A673 (cell line): ENCODE measurements around the gene GOLGA1. TPM values are rescaled to one million over a fixed set of nuclear protein-coding genes. Genes with fewer than 3 reads are reported as not detected.

Experiments used
- BruUV-seq: library from RNA; stranded (reverse); fragments of 400-500 nt; replicated peaks from 2 replicates; lab custom pipeline; 2021; lab: Mats Ljungman, UMichigan
- CTCF ChIA-PET: fragments of 300-600 bp; sonication (Branson Sonifier 250); formaldehyde crosslinking; loops from one replicate; lab custom pipeline; 2022; ENCODE audit warnings: antibody characterized with exemption; lab: Charles Lee
- POLR2A ChIA-PET: fragments of 300-600 bp; sonication (Branson Sonifier 250); formaldehyde crosslinking; loops from one replicate; lab custom pipeline; 2022; ENCODE audit warnings: antibody characterized with exemption; ENCODE audit not compliant: low non-redundant PET; lab: Charles Lee
- DNase-seq: peaks from one replicate; pipeline ENCODE4 v3.0.0-alpha.2; 2015; ENCODE audit warnings: low spot score
- H3K27ac ChIP-seq: fragments of 200-600 bp; sonication (generic); 2 replicates; pipeline ENCODE4 v1.5.1; 2016; ENCODE audit warnings: mixed run types, low read depth, mild to moderate bottlenecking, mixed read lengths, antibody characterized with exemption, low read length; ENCODE audit not compliant: poor library complexity, severe bottlenecking
- H3K27me3 ChIP-seq: fragments of 200-600 bp; sonication (generic); replicated peaks from 2 replicates; pipeline ENCODE4 v1.6.1; 2017; ENCODE audit warnings: mixed run types, low read depth, mild to moderate bottlenecking, mixed read lengths, antibody characterized with exemption, low read length; ENCODE audit not compliant: insufficient read depth, poor library complexity
- H3K36me3 ChIP-seq: fragments of 200-600 bp; sonication (generic); 2 replicates; pipeline ENCODE4 v1.6.1; 2016; ENCODE audit warnings: mixed run types, mild to moderate bottlenecking, mixed read lengths, antibody characterized with exemption, low read length; ENCODE audit not compliant: insufficient read depth, poor library complexity, severe bottlenecking
- H3K4me1 ChIP-seq: fragments of 200-600 bp; sonication (generic); 2 replicates; pipeline ENCODE4 v1.6.1; 2017; ENCODE audit warnings: mixed run types, mild to moderate bottlenecking, mixed read lengths, antibody characterized with exemption, low read length; ENCODE audit not compliant: insufficient read depth, poor library complexity, severe bottlenecking
- H3K4me3 ChIP-seq: fragments of 200-600 bp; sonication (generic); 2 replicates; pipeline ENCODE4 v1.5.1; 2016; ENCODE audit warnings: low read depth, mixed run types, mild to moderate bottlenecking, mixed read lengths, low read length; ENCODE audit not compliant: poor library complexity, severe bottlenecking
- H3K9me3 ChIP-seq: fragments of 200-600 bp; sonication (generic); 2 replicates; pipeline ENCODE4 v1.6.1; 2016; ENCODE audit warnings: mixed run types, low read depth, mild to moderate bottlenecking, mixed read lengths, antibody characterized with exemption, low read length; ENCODE audit not compliant: poor library complexity, severe bottlenecking
- EZH2 ChIP-seq: fragments of 200-600 bp; sonication (generic); IDR thresholded peaks from 2 replicates; pipeline ENCODE4 v1.6.1; 2017; ENCODE audit warnings: borderline replicate concordance, low read depth, mild to moderate bottlenecking, mixed read lengths, antibody characterized with exemption, low read length; ENCODE audit not compliant: poor library complexity, severe bottlenecking
- intact Hi-C: fragments of 100-400 bp; cut with micrococcal nuclease; formaldehyde crosslinking; loops from one replicate; pipeline ENCODE4 v1.10.0; 2022; ENCODE audit not compliant: unreplicated experiment
- total RNA-seq: library from RNA; stranded (reverse); gene quantifications from 2 replicates; pipeline ENCODE4 v1.2.3, GENCODE V29; 2021
- TF ChIP-seq, protein P1 (sequence below): fragments of 300-800, 200-600 bp; sonication (generic); conservative IDR thresholded peaks from 2 replicates; pipeline ENCODE4 v1.5.1; 2017; ENCODE audit warnings: low read depth, mild to moderate bottlenecking, antibody characterized with exemption, low read length, moderate library complexity, mixed read lengths

The GOLGA1 gene
- total RNA-seq, 1 experiment from 2014 or later = 21.7 TPM

- DNase-seq = no peak
- no peaks in the 10 kb centered on the region for H3K9me3 ChIP-seq
- ChIA-PET CTCF (no interaction called here), POLR2A (no interaction called here)
- no peaks in the 10 kb centered on the region for H3K36me3 ChIP-seq
- BruUV-seq = TSS peak; percentile 9
- H3K27me3 ChIP-seq = no peaks in the 10 kb centered on the region
- H3K4me3 ChIP-seq = no peak overlapping the region
- intact Hi-C loops = no loop called here
- TF ChIP-seq, protein P1, sequence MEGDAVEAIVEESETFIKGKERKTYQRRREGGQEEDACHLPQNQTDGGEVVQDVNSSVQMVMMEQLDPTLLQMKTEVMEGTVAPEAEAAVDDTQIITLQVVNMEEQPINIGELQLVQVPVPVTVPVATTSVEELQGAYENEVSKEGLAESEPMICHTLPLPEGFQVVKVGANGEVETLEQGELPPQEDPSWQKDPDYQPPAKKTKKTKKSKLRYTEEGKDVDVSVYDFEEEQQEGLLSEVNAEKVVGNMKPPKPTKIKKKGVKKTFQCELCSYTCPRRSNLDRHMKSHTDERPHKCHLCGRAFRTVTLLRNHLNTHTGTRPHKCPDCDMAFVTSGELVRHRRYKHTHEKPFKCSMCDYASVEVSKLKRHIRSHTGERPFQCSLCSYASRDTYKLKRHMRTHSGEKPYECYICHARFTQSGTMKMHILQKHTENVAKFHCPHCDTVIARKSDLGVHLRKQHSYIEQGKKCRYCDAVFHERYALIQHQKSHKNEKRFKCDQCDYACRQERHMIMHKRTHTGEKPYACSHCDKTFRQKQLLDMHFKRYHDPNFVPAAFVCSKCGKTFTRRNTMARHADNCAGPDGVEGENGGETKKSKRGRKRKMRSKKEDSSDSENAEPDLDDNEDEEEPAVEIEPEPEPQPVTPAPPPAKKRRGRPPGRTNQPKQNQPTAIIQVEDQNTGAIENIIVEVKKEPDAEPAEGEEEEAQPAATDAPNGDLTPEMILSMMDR = no peak
- TF ChIP-seq EZH2 = no peak
- H3K27ac ChIP-seq = no peak overlapping the region
- H3K4me1 ChIP-seq = no peaks in the 10 kb centered on the region
Observed at GRCh38 chr9:124950050-124950718, 9.3 kb upstream of the GOLGA1 start.

DNA sequence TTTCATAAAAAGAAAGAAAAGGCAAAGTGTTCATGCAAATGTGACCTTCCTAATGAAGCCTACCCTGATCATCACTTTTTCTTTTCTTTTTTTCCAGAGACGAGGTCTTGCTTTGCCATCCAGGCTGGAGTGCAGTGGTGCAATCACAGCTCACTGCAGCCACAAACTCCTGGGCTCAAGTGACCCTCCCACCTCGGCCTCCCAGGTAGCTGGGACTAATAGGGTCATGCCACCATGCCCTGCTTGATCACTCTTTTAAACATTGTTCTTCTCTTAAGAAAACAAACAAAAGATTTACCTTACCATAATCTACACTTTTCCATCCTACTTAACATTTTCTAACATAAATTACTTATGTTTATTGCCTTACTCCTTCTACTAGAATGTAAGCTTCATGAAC lies 8.5 kb upstream of the GOLGA1 start:
- intact Hi-C loops = no loop called here
- Histone ChIP-seq H3K9me3 (no peaks in the 10 kb centered on the region), H3K4me1 (no peaks in the 10 kb centered on the region), H3K27ac (no peak overlapping the region), H3K4me3 (no peak overlapping the region), H3K27me3 (no peaks in the 10 kb centered on the region), H3K36me3 (no peaks in the 10 kb centered on the region)
- DNase-seq = no peak
- ChIA-PET POLR2A (interaction anchor here (0.6 kb wide), 1 partner anchor 1073 kb away, joined by 3 read pairs; no protein-coding TSS in a partner anchor), CTCF (no interaction called here)
- no peak for TF ChIP-seq EZH2
- TF ChIP-seq, protein P1 = no peak
- no TSS peak for BruUV-seq

- H3K9me3 ChIP-seq = no peaks in the 10 kb centered on the region
- no peaks in the 10 kb centered on the region for H3K4me1 ChIP-seq
- no peaks in the 10 kb centered on the region for H3K27me3 ChIP-seq
- no peak for DNase-seq
- ChIA-PET POLR2A (interaction anchor here (0.6 kb wide), 1 partner anchor 375 kb away, joined by 3 read pairs; no protein-coding TSS in a partner anchor), CTCF (interaction anchor here (0.7 kb wide), 1 partner anchor 1967 kb away, joined by 3 read pairs; the partner anchor contains the start of gene RALGPS1)
- no TSS peak for BruUV-seq
- no peak overlapping the region for H3K27ac ChIP-seq
- no peak for TF ChIP-seq EZH2
- intact Hi-C loops = no loop called here
- no peaks in the 10 kb centered on the region for H3K36me3 ChIP-seq
- H3K4me3 ChIP-seq = no peak overlapping the region
Observed at GRCh38 chr9:124947727-124948391, 7.0 kb upstream of the GOLGA1 start.
